IPS-18a (cell line): Measurements from ENCODE around the gene ZBTB45.

Experiments
- H3K27ac ChIP-seq: one replicate; pipeline ENCODE4 v1.5.1; 2013; ENCODE audit warnings: low read length
- H3K27me3 ChIP-seq: one replicate; pipeline ENCODE4 v1.6.1; 2013; ENCODE audit warnings: mild to moderate bottlenecking, low read length; ENCODE audit not compliant: control insufficient read depth, insufficient read depth
- H3K36me3 ChIP-seq: one replicate; pipeline ENCODE4 v1.6.1; 2013; ENCODE audit warnings: low read depth, low read length; ENCODE audit not compliant: control insufficient read depth
- H3K4me1 ChIP-seq: one replicate; pipeline ENCODE4 v1.6.1; 2013; ENCODE audit warnings: low read depth, low read length; ENCODE audit not compliant: control insufficient read depth
- H3K4me3 ChIP-seq: one replicate; pipeline ENCODE4 v1.5.1; 2013; ENCODE audit warnings: low read length
- H3K9ac ChIP-seq: one replicate; pipeline ENCODE4 v1.6.1; 2013; ENCODE audit warnings: mild to moderate bottlenecking, low read length, moderate library complexity
- H3K9me3 ChIP-seq: one replicate; pipeline ENCODE4 v1.6.1; 2013; ENCODE audit warnings: low read depth, low read length; ENCODE audit not compliant: control insufficient read depth

The ZBTB45 gene

DNA sequence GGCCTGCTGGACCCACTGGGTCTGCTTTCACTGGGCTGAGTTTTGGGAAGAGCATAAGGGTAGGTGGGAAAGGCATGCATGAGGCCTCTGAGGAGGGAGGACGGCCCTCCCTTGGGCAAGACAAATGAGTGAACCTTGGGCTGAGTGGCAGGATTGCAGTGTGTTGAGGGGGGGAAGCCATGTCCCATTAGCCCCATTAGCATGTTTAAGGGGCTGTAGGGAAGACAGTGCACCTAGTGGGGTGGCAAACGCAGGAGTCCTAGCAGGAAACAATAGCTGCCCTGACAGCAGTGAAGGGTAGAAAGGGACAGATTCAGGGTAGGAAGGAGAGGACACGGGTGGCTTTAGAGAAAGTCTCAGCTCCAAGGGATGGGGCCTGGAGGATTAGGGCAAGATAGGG, 3.1 kb upstream of the ZBTB45 start:
- H3K9me3 ChIP-seq = no peaks in the 10 kb centered on the region
- H3K4me3 ChIP-seq = no peak overlapping the region
- H3K9ac ChIP-seq = no peak overlapping the region
- H3K36me3 ChIP-seq = no peaks in the 10 kb centered on the region
- H3K27me3 ChIP-seq = no peaks in the 10 kb centered on the region
- no peak overlapping the region for H3K27ac ChIP-seq
- peaks cover 12% of the 10 kb centered on the region for H3K4me1 ChIP-seq

DNA sequence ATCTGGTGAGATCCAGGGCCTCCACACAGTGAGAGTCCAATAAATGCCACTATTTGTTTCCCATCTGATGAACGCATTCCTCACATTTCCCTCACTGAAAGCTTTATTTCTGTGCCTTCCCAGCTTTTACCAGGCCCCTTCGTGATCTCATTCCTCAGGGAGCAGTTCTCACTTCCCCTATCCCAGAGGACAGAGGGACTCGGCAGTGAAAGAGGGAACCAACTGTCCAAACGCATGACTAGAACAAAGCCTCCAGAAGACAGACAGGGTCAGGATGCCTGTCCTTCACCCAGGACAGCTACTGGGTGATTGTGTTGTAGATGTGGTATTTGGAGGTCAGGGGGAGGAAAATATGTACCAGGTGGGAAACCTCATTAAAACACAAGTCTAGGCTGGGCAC, 2.0 kb upstream of the ZBTB45 start:
- Histone ChIP-seq H3K9me3 (no peaks in the 10 kb centered on the region), H3K27ac (no peak overlapping the region), H3K4me3 (no peak overlapping the region), H3K9ac (no peak overlapping the region), H3K27me3 (no peaks in the 10 kb centered on the region), H3K4me1 (peaks cover 12% of the 10 kb centered on the region), H3K36me3 (no peaks in the 10 kb centered on the region)

DNA sequence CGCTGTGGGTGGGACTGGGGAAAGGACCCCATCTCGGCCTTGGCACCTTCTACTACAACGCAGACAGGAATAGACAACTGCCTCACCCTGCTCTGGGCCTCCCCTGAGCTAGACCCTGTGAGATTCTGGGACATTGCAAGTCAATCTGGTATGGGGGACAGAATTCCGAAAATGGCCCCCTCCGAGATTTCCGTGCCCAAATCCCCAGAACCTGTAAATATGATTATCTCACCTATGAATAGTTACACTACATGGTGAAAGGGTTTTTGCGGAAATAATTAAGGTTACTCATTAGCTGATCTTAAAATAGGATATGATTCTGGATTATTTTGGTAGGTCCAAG, 618 bp upstream of the ZBTB45 start:
- peak overlapping the region; percentile 86 for H3K27ac ChIP-seq
- no peaks in the 10 kb centered on the region for H3K36me3 ChIP-seq
- no peaks in the 10 kb centered on the region for H3K9me3 ChIP-seq
- H3K9ac ChIP-seq = peak overlapping the region; percentile 98
- no peaks in the 10 kb centered on the region for H3K27me3 ChIP-seq
- peak overlapping the region; percentile 93 for H3K4me3 ChIP-seq
- H3K4me1 ChIP-seq = peaks cover 18% of the 10 kb centered on the region

DNA sequence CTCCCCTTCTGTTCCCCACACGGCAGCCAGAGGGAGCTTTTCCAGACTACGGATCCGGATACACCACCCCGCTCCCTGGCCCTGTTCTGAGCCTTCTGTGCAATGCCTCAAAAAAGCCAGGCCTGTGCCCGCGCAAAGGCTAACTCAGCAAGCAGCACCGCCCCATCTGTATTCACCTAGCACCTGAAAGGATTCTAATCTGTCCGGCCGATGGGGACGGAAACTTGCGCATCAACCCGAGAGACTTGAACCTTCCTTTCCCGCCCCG, 589 bp downstream of the ZBTB45 start:
- no peaks in the 10 kb centered on the region for H3K27me3 ChIP-seq
- peaks cover 22% of the 10 kb centered on the region for H3K4me1 ChIP-seq
- H3K36me3 ChIP-seq = no peaks in the 10 kb centered on the region
- H3K27ac ChIP-seq = peak overlapping the region; percentile 86
- H3K9ac ChIP-seq = peak overlapping the region; percentile 98
- H3K4me3 ChIP-seq = peak overlapping the region; percentile 93
- no peaks in the 10 kb centered on the region for H3K9me3 ChIP-seq

DNA sequence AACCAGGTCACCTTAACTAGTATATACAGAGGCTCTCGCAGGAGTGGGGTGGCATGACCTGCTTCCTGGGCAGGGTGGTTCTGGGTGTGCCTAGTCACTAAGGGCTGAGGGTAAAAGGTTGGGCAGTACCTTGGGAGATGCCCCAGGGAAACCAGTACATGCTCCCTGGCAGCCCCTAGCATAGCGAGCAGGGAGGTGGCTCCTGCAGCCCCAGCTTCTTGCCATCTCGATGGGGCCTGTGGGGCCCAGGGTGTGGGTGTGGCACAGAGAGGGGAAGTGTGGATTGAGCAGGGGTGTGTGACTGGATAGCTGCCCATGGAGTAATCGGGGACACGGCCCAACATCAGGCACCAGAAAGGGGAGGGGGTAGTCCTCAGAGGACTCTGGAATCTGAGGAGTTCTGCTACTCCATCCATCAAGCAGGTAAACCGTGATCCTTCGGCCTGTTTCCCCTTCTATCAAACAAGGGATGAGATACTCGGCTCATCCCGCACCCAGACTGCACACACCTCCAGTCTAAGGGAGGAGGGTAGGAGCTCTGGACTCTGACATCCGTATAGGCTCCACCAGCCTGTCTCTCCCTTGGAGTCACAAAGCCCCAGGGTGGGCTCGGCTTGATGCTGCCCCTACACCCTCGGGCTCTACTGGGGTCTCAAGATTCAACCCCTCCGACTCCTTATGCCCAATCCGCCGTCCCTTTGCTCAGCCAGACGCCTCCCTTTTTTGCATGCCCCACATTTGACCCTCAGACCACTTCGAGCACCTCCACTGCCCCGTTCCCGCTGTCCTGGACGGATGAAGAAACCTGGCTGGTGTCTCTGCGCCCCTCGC, 1.1 kb downstream of the ZBTB45 start:
- Histone ChIP-seq H3K9ac (peak overlapping the region; percentile 98), H3K4me3 (peak overlapping the region; percentile 93), H3K36me3 (no peaks in the 10 kb centered on the region), H3K9me3 (no peaks in the 10 kb centered on the region), H3K27ac (no peak overlapping the region), H3K4me1 (peaks cover 22% of the 10 kb centered on the region), H3K27me3 (no peaks in the 10 kb centered on the region)

DNA sequence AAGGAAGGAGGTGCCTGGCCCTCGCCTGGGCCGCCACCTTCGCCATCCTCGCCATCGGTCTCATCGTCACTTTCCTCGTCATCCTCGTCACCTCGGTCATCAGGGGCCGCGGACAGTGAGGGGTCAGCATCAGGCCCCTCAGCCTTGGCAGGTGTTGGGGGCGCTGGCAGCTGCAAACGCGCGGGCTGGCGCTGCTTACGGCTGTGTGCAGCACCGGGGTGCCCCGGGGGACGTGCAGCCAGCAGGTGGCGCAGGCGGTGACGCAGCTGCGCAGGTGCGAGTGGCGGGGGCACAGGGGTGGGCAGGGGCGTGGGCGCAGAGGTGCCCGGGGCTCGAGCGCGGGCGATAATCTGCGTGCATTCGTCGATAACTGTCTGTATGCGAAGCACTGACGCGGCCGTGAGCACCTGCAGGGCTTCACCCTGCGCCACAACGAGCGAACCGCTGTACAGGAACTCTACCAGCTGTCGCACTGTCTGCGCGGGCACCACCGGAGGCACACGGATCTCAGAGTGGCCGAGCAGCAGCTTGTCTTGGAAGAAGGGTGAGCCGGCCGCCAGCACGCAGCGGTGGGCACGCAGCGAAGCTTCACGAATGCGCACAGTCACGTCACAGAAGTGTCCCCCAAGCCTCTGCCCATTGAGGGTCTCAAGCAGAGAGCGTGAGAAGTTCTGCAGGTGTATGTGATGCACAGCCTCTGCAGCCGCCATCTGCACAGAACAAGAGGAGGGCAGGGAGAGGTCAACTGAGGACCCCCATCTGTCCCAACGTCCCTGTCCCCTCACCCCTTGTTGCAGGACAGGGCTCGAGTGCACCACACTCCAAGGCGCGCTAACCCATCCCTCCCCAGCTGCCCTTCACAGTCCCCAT, 2.4 kb downstream of the ZBTB45 start:
- H3K27ac ChIP-seq = no peak overlapping the region
- peaks cover 22% of the 10 kb centered on the region for H3K4me1 ChIP-seq
- no peaks in the 10 kb centered on the region for H3K9me3 ChIP-seq
- no peaks in the 10 kb centered on the region for H3K36me3 ChIP-seq
- H3K27me3 ChIP-seq = no peaks in the 10 kb centered on the region
- H3K9ac ChIP-seq = no peak overlapping the region
- no peak overlapping the region for H3K4me3 ChIP-seq

DNA sequence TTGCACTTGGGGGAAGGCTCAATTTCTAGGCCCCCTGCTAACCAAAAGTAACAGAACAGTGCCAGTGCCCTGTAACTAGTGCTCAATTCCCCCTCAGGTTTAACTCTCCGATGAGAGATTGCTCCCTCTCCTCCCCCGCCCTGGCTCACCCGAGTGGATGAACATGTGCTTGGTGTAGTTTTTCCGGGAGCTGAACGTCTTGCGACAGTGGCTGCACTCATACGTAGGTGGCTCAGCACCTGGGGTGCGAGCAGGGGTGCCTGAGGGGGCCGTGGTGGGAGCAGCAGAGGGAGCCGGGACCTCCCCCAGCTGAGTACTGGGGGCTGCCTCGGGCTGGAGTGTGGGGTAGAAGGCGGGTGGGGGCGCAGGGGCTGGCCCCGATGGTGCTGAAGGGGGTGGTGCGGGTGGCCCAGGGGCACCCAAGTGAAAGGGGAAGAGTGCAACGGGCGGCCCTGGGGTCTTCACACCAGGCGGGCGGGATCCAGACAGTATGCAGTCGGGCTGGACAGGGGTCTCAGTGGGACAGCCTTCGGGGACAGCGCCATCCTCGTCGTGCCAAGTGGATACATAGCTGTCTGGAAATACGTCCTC, 3.3 kb downstream of the ZBTB45 start:
- H3K9ac ChIP-seq = peak overlapping the region; percentile 27
- H3K9me3 ChIP-seq = no peaks in the 10 kb centered on the region
- H3K27ac ChIP-seq = no peak overlapping the region
- H3K36me3 ChIP-seq = no peaks in the 10 kb centered on the region
- H3K4me1 ChIP-seq = peaks cover 22% of the 10 kb centered on the region
- H3K27me3 ChIP-seq = no peaks in the 10 kb centered on the region
- H3K4me3 ChIP-seq = peak overlapping the region; percentile 28

DNA sequence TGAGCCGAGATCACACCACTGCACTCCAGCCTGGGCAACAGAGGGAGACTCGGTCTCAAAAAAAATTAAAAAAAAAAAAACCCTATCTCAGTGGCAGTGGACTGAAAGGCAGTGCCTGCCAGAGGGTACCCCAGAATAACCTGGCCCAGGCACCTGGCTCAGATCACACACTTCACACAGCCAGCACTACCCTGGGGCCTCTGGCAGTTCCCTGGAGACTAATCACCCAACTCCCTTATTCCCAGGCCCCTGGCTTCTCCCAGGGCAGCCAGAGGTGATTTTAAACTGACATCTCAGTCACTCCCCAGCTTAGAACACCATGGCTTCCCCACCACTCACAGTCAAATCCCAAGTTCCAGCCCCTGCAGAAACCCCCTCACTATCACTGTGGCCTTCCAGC, 4.4 kb downstream of the ZBTB45 start:
- H3K9ac ChIP-seq = no peak overlapping the region
- H3K27ac ChIP-seq = no peak overlapping the region

DNA sequence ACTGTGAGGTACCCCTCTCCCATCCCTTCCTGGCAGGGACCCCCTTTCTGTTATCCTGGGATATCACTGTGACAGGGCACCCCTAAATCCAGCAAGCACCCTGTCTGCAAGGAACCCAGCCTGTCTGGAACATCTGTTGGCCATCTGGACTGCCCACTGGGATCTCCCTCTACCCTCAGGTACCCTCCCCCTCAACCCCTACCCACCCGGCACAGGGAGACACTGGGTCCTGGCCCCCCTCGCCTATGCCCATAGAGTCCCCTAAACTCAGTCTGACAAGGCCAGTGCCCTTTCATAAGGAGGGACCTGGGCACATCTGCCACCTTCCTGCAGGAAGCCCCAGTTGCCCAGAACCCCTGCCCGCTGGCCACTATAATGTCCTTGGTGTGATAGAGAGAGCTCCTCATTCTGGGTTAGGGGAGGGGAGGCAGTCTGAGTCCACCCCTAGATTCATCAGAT, 5.0 kb downstream of the ZBTB45 start:
- peaks cover 22% of the 10 kb centered on the region for H3K4me1 ChIP-seq
- H3K4me3 ChIP-seq = peak overlapping the region; percentile 55
- no peaks in the 10 kb centered on the region for H3K27me3 ChIP-seq
- peak overlapping the region; percentile 57 for H3K9ac ChIP-seq
- H3K27ac ChIP-seq = peak overlapping the region; percentile 35
- no peaks in the 10 kb centered on the region for H3K36me3 ChIP-seq
- no peaks in the 10 kb centered on the region for H3K9me3 ChIP-seq

More for the DNA sequence above, 4.4 kb downstream of the ZBTB45 start:
- Histone ChIP-seq H3K27me3 (no peaks in the 10 kb centered on the region), H3K36me3 (no peaks in the 10 kb centered on the region), H3K4me3 (no peak overlapping the region), H3K4me1 (peaks cover 22% of the 10 kb centered on the region), H3K9me3 (no peaks in the 10 kb centered on the region)

DNA sequence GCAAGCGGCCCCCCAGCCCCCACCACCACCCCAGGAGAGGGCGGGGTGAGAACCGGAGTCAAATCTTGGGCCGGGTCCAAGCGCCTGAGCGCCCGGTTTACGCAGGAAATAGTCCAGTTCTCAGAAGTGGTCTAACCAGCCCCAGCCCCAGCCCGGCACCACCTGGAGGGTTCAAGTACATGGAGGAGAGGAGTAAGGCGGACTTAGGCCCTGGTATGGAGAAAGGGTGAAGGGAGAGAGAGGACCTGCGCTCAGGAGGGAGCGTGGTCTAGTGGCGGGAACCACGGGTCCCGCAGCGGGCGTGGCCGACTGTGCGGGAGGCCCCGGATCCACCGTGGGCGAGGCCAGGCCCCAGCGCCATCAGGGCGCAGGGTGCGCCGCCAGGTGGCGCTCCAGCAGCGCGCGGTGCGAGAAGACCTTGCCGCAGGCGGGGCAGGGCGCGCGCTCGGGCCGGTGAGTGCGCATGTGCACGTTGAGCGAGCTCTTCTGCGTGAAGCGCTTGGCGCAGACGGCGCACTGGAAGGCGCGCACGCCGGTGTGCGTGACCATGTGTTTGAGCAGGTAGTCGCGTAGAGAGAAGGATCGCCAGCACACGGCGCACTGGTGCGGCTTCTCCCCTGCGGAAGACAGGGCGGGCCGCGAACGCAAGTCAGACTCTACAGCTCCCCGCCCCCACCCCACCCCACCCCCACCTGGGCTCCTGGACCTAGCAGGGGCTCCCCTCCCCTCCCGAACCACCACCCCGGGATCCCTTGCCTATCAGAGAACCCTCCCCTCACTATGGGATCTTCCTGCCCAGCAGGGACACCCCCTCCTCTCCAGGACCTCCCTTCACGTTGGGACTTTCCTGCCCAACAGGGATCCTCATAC, 5.7 kb downstream of the ZBTB45 start:
- H3K9ac ChIP-seq = peak overlapping the region; percentile 57
- H3K27me3 ChIP-seq = no peaks in the 10 kb centered on the region
- peaks cover 22% of the 10 kb centered on the region for H3K4me1 ChIP-seq
- H3K27ac ChIP-seq = peak overlapping the region; percentile 35
- no peaks in the 10 kb centered on the region for H3K9me3 ChIP-seq
- H3K36me3 ChIP-seq = no peaks in the 10 kb centered on the region
- peak overlapping the region; percentile 55 for H3K4me3 ChIP-seq

DNA sequence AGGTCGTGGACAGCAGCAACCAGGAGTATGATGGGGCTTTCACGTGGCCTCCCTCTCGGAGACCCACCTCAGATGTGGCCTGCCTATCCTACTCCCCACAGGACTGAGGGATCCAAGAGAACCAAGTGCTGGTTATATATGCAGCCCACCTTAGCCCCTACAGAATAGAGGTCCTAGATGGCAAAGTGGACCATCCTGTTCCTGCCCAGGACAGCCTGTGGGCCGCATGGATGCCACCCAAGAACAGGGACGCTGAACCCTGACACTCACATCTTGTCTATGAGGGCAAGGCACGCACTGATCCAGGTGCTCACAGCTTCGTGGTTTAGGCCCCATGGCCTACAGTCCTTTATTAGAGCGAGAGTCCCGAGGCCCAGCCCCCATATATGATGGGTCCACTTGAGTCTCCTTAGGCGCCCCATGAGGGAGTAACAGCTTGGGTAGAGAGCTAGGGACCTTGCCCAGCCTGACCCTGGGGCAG, 6.4 kb downstream of the ZBTB45 start:
- Histone ChIP-seq H3K36me3 (no peaks in the 10 kb centered on the region), H3K27ac (no peak overlapping the region), H3K4me1 (peaks cover 17% of the 10 kb centered on the region), H3K4me3 (no peak overlapping the region), H3K9me3 (no peaks in the 10 kb centered on the region), H3K27me3 (no peaks in the 10 kb centered on the region), H3K9ac (peak overlapping the region; percentile 26)
